AG04450 (cell line): ENCODE data around the gene CCP110. TPM values are rescaled to one million over a fixed set of nuclear protein-coding genes. Genes with fewer than 3 reads are reported as not detected.

Source experiments
- CTCF ChIA-PET: fragments of 300-600, 350-600 bp; formaldehyde crosslinking; extraction: SDS; loops from one replicate; lab custom pipeline; 2022; ENCODE audit warnings: antibody characterized with exemption, inconsistent platforms; lab: Charles Lee
- POLR2A ChIA-PET: fragments of 350-600 bp; formaldehyde crosslinking; extraction: SDS; loops from one replicate; lab custom pipeline; 2021; ENCODE audit warnings: antibody characterized with exemption, inconsistent platforms; lab: Yijun Ruan, JAX
- DNase-seq: peaks from one replicate; pipeline ENCODE4 v3.0.0-alpha.2; 2011; ENCODE audit warnings: low read depth, low spot score
- H3K27ac ChIP-seq: one replicate; pipeline ENCODE4 v1.5.1; 2012; ENCODE audit warnings: low read depth, low read length, control low read depth
- H3K27me3 ChIP-seq: one replicate; pipeline ENCODE4 v1.6.0; 2012; ENCODE audit warnings: low read length; ENCODE audit not compliant: control insufficient read depth, insufficient read depth
- H3K4me3 ChIP-seq: 2 replicates; pipeline ENCODE4 v1.5.1; 2011; ENCODE audit warnings: mild to moderate bottlenecking, low read depth, low read length, control low read depth
- H3K9me3 ChIP-seq: 2 replicates; pipeline ENCODE4 v1.5.1; 2012; ENCODE audit warnings: low read length; ENCODE audit not compliant: control insufficient read depth, insufficient read depth
- polyA plus RNA-seq: library from polyadenylated mRNA; depleted of rRNA; stranded (reverse); fragments of >200 nt; gene quantifications from 2 replicates; pipeline ENCODE4 v1.2.3, GENCODE V29; 2011
- TF ChIP-seq, protein P1 (sequence below): IDR thresholded peaks from 2 replicates; pipeline ENCODE4 v1.5.1; 2011; ENCODE audit warnings: low read depth, low read length, control low read depth, inconsistent platforms

CCP110 gene
- polyA plus RNA-seq, 1 experiment, result 8.5 TPM

- no peak for DNase-seq
- TF ChIP-seq, protein P1, sequence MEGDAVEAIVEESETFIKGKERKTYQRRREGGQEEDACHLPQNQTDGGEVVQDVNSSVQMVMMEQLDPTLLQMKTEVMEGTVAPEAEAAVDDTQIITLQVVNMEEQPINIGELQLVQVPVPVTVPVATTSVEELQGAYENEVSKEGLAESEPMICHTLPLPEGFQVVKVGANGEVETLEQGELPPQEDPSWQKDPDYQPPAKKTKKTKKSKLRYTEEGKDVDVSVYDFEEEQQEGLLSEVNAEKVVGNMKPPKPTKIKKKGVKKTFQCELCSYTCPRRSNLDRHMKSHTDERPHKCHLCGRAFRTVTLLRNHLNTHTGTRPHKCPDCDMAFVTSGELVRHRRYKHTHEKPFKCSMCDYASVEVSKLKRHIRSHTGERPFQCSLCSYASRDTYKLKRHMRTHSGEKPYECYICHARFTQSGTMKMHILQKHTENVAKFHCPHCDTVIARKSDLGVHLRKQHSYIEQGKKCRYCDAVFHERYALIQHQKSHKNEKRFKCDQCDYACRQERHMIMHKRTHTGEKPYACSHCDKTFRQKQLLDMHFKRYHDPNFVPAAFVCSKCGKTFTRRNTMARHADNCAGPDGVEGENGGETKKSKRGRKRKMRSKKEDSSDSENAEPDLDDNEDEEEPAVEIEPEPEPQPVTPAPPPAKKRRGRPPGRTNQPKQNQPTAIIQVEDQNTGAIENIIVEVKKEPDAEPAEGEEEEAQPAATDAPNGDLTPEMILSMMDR, result no peak
- Histone ChIP-seq H3K4me3 (no peak overlapping the region), H3K27me3 (no peaks in the 10 kb centered on the region), H3K9me3 (no peaks in the 10 kb centered on the region; the same call in 1 of the 2 replicates), H3K27ac (no peak overlapping the region)
- CTCF ChIA-PET, result interaction anchor here (3.0 kb wide), 1 partner anchor 20 kb away, joined by 20 read pairs; no protein-coding TSS in a partner anchor
- POLR2A ChIA-PET, result interaction anchor here (1.4 kb wide), 1 partner anchor 33 kb away, joined by 5 read pairs; the partner anchor contains the start of gene VPS35L
Observed at GRCh38 chr16:19522397-19522732, 1.4 kb upstream of the CCP110 start.

DNA sequence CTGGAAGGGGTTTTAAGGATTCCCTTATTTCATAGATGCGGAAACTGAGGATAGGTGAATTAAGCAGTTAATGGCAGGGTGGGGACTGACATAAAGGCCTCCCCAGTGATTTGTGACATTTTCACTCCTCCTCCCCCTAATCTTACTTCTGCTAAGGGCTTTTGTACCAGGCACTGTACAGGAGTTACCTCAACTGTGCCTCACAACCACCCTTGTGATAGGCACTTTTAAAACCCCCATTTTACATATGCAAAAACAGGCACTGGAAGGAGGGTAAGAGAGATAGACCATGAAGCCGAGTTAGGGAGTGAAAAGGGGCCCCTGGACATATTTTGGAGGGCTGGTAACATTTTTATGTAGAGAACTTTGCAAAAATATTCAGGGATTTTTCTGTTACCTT is 982 bp upstream of the CCP110 start:
- ChIA-PET CTCF (interaction anchor here (3.0 kb wide), 1 partner anchor 20 kb away, joined by 20 read pairs; no protein-coding TSS in a partner anchor), POLR2A (no interaction called here)
- Histone ChIP-seq H3K27me3 (no peaks in the 10 kb centered on the region), H3K9me3 (no peaks in the 10 kb centered on the region; the same call in 1 of the 2 replicates), H3K4me3 (no peak overlapping the region), H3K27ac (no peak overlapping the region)
- TF ChIP-seq, protein P1, result no peak
- DNase-seq, result no peak

GRCh38 chr16:19523184-19523558 is 571 bp upstream of the CCP110 start:
- H3K27me3 ChIP-seq, result no peaks in the 10 kb centered on the region
- TF ChIP-seq, protein P1, result no peak
- no peak overlapping the region for H3K27ac ChIP-seq
- ChIA-PET CTCF (interaction anchor here (0.6 to 3.8 kb wide), 2 partner anchors 21 to 34 kb away, joined by 3 to 18 read pairs; no protein-coding TSS in a partner anchor), POLR2A (interaction anchor here (0.8 to 1.6 kb wide), 2 partner anchors 32 to 721 kb away, joined by 3 to 22 read pairs; partner anchors contain the start of gene VPS35L)
- H3K4me3 ChIP-seq, result no peak overlapping the region
- H3K9me3 ChIP-seq, result no peaks in the 10 kb centered on the region; the same call in 1 of the 2 replicates
- no peak for DNase-seq

GRCh38 chr16:19524356-19524615 is 544 bp downstream of the CCP110 start:
- Histone ChIP-seq H3K27ac (no peak overlapping the region), H3K9me3 (no peaks in the 10 kb centered on the region; the same call in 1 of the 2 replicates), H3K4me3 (peak overlapping the region; percentile 99), H3K27me3 (no peaks in the 10 kb centered on the region)
- ChIA-PET CTCF (interaction anchor here (1.1 to 3.8 kb wide), 3 partner anchors 22 to 32 kb away, joined by 3 to 18 read pairs (median 7); partner anchors contain the start of gene VPS35L), POLR2A (interaction anchor here (0.6 to 1.6 kb wide), 2 partner anchors 23 to 31 kb away, joined by 3 to 22 read pairs; partner anchors contain the start of gene VPS35L)
- no peak for DNase-seq
- TF ChIP-seq, protein P1, result no peak

- Histone ChIP-seq H3K27me3 (no peaks in the 10 kb centered on the region), H3K9me3 (no peaks in the 10 kb centered on the region; the same call in 1 of the 2 replicates), H3K4me3 (peak overlapping the region; percentile 99), H3K27ac (no peak overlapping the region)
- ChIA-PET CTCF (interaction anchor here (1.1 to 3.8 kb wide), 3 partner anchors 22 to 32 kb away, joined by 3 to 18 read pairs (median 7); partner anchors contain the start of gene VPS35L), POLR2A (interaction anchor here (0.6 to 1.6 kb wide), 2 partner anchors 24 to 30 kb away, joined by 3 to 22 read pairs; partner anchors contain the start of gene VPS35L)
- no peak for DNase-seq
- TF ChIP-seq, protein P1, result no peak
Observed at GRCh38 chr16:19524616-19525384, 1.1 kb downstream of the CCP110 start.
